BLaER1 treated with 17β-estradiol and CSF1 and Interleukin-3, amounts not matched to agents 10 nM and 100 nM (cell line): ENCODE data around the gene ELMO1.

Source experiments
- H3K27ac ChIP-seq, 11 experiments: shearing (Covaris generic); formaldehyde crosslinking; 2 replicates each; pipeline ENCODE4 v1.8.1; 2022
- H3K27me3 ChIP-seq, 11 experiments: shearing (Covaris generic); formaldehyde crosslinking; 2 replicates each; pipeline ENCODE4 v1.8.1; 2022
- H3K36me3 ChIP-seq, 11 experiments: shearing (Covaris generic); formaldehyde crosslinking; 2 replicates each; pipeline ENCODE4 v1.8.1; 2022
- H3K4me1 ChIP-seq, 10 experiments: shearing (Covaris generic); formaldehyde crosslinking; 2 replicates each; pipeline ENCODE4 v1.8.1; 2022
- H3K4me2 ChIP-seq, 11 experiments: shearing (Covaris generic); formaldehyde crosslinking; 2 replicates each; pipeline ENCODE4 v1.8.1; 2022
- H3K4me3 ChIP-seq, 10 experiments: shearing (Covaris generic); formaldehyde crosslinking; 2 replicates each; pipeline ENCODE4 v1.8.1; 2022
- H3K9ac ChIP-seq, 11 experiments: shearing (Covaris generic); formaldehyde crosslinking; 2 replicates each; pipeline ENCODE4 v1.8.1; 2022
- H3K9me3 ChIP-seq, 11 experiments: shearing (Covaris generic); formaldehyde crosslinking; replicated peaks in 1 of 11; 2 replicates each; pipeline ENCODE4 v1.8.1; 2022
- H4K20me1 ChIP-seq, 11 experiments: shearing (Covaris generic); formaldehyde crosslinking; 2 replicates each; pipeline ENCODE4 v1.8.1; 2022
- Cebpa-rat ChIP-seq, 11 experiments: shearing (Covaris generic); IDR thresholded peaks; 2 replicates each; pipeline ENCODE4 v1.8.1; 2022

ELMO1 gene

DNA sequence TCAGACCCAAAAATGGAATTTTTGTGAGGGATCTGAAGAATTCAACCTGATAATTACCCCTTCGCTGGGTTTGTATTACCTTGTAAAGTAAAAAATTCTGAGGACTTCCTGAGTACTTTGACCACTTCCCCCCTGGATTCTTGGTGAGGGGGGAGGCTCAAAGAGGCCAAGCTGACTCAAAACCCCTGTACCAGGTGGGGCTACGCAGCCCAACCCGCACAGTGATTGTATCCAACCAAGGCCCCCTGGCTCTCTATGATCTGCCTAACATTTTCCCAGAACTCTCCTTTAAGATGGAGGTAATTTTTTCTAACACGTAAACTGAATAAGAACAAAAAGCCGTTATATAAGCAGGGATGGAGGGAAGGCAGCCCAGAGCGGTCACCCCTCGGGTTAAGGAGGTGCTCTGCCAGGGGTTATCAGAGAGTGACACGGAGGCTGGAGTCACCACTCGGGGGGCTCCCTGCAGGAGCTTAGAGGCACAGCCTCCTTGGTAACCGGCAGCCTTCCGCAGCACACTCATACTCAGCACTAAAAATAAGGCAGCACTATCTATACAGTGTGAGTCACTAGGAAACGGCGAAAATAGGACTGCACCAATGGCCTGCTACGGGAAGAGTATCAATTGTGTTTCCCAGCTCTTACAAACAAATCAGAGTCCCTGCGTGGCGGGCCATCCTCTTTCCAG, 255.4 kb downstream of the ELMO1 start:
- Histone ChIP-seq H3K4me3 (no peak overlapping the region), H4K20me1 (peaks cover 0 to 1% (median 0%) of the 10 kb centered on the region in 11 experiments; a peak in 2 of 22 replicates), H3K9me3 (no peaks in the 10 kb centered on the region), H3K4me2 (no peak overlapping the region), H3K36me3 (peaks cover 12 to 63% (median 27%) of the 10 kb centered on the region in 11 experiments; a peak in 20 of 22 replicates), H3K27me3 (no peaks in the 10 kb centered on the region), H3K9ac (no peak overlapping the region), H3K4me1 (0 out of 20 replicates have a peak, but pooled peaks cover 0 to 5% (median 0%) of the 10 kb centered on the region in 10 experiments), H3K27ac (no peak overlapping the region)
- TF ChIP-seq Cebpa-rat (IDR thresholded peaks at IDR 0.05), result no peak

DNA sequence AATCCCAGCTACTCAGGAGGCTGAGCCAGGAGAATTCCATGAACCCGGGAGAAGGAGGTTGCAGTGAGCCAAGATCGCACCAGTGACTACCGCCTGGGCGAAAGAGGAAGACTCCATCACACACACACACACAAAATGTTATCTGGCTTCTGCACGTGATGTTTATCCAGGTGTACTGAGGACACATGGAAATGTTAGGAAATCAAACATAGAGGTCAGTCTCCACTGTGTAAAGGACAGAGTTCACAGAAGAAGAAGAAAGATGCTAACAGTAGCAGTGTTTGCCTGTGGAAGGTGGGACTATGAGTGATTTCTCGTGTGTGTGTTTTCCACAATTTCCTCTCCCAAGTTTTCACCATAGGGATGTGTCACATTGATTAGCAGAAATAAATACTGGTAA, 256.9 kb downstream of the ELMO1 start:
- H3K4me1 ChIP-seq, result peaks cover 0 to 5% (median 0%) of the 10 kb centered on the region in 10 experiments; a peak in 2 of 20 replicates
- no peak overlapping the region for H3K4me3 ChIP-seq
- no peak for TF ChIP-seq Cebpa-rat (IDR thresholded peaks at IDR 0.05)
- H3K36me3 ChIP-seq, result peaks cover 2 to 52% (median 23%) of the 10 kb centered on the region in 11 experiments; a peak in 20 of 22 replicates
- no peaks in the 10 kb centered on the region for H3K27me3 ChIP-seq
- no peaks in the 10 kb centered on the region; a peak in 2 of 22 replicates for H4K20me1 ChIP-seq
- no peak overlapping the region for H3K27ac ChIP-seq
- no peak overlapping the region for H3K9ac ChIP-seq
- no peak overlapping the region for H3K4me2 ChIP-seq
- H3K9me3 ChIP-seq, result 0 out of 22 replicates have a peak, but pooled peaks cover 0 to 4% (median 0%) of the 10 kb centered on the region in 11 experiments

DNA sequence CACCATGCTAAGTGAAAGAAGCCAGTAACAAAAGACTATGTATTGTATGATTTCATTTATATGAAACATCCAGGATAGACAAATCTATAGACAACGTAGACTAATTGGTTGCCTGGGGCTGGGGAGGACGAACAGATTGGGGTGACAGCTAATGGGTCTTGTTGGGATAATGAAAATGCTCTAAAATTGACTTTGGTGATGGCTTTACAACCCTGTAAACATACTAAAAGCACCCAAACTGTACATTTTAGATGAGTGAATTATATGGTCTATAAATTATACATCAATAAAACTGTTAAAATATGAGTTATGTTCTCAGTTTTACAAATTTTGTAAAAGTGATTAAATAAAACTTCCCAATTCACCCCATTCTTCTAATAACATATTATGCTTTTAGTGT, 261.5 kb downstream of the ELMO1 start:
- H3K4me1 ChIP-seq, result peaks cover 0 to 7% (median 0%) of the 10 kb centered on the region in 10 experiments; a peak in 3 of 20 replicates
- H3K27ac ChIP-seq, result no peak overlapping the region
- H3K9me3 ChIP-seq, result 0 out of 22 replicates have a peak, but pooled peaks cover 0 to 7% (median 0%) of the 10 kb centered on the region in 11 experiments
- no peak for TF ChIP-seq Cebpa-rat (IDR thresholded peaks at IDR 0.05)
- no peak overlapping the region for H3K4me3 ChIP-seq
- H3K36me3 ChIP-seq, result peaks cover 0 to 28% (median 9%) of the 10 kb centered on the region in 11 experiments; a peak in 12 of 22 replicates
- peaks cover 0 to 5% (median 0%) of the 10 kb centered on the region in 11 experiments; a peak in 1 of 22 replicates for H4K20me1 ChIP-seq
- no peak overlapping the region for H3K9ac ChIP-seq
- no peaks in the 10 kb centered on the region for H3K27me3 ChIP-seq
- no peak overlapping the region for H3K4me2 ChIP-seq

DNA sequence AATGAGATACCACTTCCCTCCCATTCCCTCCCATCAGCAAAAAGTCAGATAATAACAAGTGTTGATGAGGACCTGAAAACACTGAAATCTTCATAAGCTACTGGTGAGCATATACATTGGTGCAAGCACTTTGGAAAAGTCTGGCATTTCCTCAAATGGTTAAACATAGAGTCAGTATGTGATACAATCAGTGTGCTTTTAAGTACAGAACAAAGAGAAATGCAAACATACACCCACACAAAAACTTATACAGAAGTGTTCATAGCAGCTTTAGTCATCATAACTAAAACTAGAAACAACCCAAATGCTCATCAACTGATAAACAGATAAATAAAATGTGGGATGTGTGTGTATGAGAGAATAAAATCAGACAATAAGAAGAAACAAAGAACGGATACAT, 261.9 kb downstream of the ELMO1 start:
- H3K36me3 ChIP-seq, result peaks cover 0 to 24% (median 5%) of the 10 kb centered on the region in 11 experiments; a peak in 11 of 22 replicates
- H3K9ac ChIP-seq, result no peak overlapping the region
- no peak overlapping the region for H3K4me3 ChIP-seq
- peaks cover 0 to 7% (median 0%) of the 10 kb centered on the region in 10 experiments; a peak in 3 of 20 replicates for H3K4me1 ChIP-seq
- H3K27ac ChIP-seq, result no peak overlapping the region
- H3K9me3 ChIP-seq, result 0 out of 22 replicates have a peak, but pooled peaks cover 0 to 7% (median 0%) of the 10 kb centered on the region in 11 experiments
- no peak overlapping the region for H3K4me2 ChIP-seq
- TF ChIP-seq Cebpa-rat (IDR thresholded peaks at IDR 0.05), result no peak
- H4K20me1 ChIP-seq, result peaks cover 0 to 6% (median 0%) of the 10 kb centered on the region in 11 experiments; a peak in 1 of 22 replicates
- H3K27me3 ChIP-seq, result no peaks in the 10 kb centered on the region

DNA sequence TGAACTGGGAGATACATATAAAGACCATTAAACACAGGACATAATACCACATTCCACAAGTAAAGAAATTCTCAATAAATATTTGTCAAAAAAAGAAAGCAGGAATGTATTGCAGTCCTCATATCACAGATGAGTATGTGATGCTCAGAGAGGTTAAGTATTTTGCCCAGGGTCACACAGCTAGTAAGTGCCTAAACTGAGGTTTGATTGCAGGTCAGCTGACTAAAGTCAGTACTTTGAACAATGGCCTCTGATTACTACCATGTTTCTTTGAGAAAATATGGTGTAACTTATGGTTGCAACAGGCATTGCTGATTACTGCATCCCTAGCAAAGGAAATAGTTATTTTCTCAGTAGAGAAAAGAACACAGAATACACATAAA, 267.1 kb downstream of the ELMO1 start:
- peaks cover 0 to 31% (median 11%) of the 10 kb centered on the region in 11 experiments; a peak in 8 of 22 replicates for H3K36me3 ChIP-seq
- no peak overlapping the region for H3K4me2 ChIP-seq
- H3K4me1 ChIP-seq, result peaks cover 0 to 3% (median 0%) of the 10 kb centered on the region in 10 experiments; a peak in 3 of 20 replicates
- H4K20me1 ChIP-seq, result peaks cover 0 to 13% (median 0%) of the 10 kb centered on the region in 11 experiments; a peak in 1 of 22 replicates
- no peaks in the 10 kb centered on the region for H3K9me3 ChIP-seq
- no peak overlapping the region for H3K4me3 ChIP-seq
- no peaks in the 10 kb centered on the region for H3K27me3 ChIP-seq
- no peak overlapping the region for H3K27ac ChIP-seq
- TF ChIP-seq Cebpa-rat (IDR thresholded peaks at IDR 0.05), result no peak
- no peak overlapping the region for H3K9ac ChIP-seq

DNA sequence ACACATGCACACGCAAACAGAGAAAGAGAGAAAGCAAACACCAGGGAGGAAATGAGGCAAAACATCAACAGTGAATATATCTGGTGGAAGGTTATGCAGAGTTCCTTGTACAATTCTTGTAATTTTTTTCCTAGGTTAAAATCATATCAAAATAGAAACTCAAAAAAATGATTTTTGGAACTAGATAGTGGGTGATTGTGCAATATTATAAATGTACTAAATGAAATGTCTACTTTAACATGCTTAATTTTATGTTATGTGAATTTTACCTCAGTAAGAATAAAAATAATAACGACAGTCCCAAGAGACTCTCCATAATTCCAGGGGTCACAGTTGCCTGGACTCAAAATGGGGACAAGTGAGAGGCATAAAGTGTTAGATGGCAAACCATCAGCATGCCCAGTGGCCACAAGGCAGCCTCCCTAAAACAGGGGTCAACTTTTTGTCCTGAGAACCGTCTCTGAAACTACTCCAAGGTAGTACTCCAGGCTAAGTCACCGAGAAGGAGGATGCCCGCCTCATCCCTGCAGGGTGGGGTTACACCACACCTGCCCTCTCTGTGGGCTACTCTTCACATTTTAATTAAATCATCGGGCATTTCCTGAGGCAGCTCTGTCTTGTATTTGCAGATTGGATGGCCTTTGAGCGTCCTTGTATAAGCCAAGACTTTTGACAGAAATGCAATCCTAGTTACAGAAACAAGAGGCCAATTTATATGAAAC, 267.7 kb downstream of the ELMO1 start:
- H3K9me3 ChIP-seq, result no peaks in the 10 kb centered on the region
- H3K27me3 ChIP-seq, result no peaks in the 10 kb centered on the region
- no peak overlapping the region for H3K4me3 ChIP-seq
- peak in 3 of 11 experiments; percentile 17 to 19 (median 17); a peak in 1 of 22 replicates for TF ChIP-seq Cebpa-rat (IDR thresholded peaks at IDR 0.05)
- H3K4me1 ChIP-seq, result peaks cover 0 to 3% (median 0%) of the 10 kb centered on the region in 10 experiments; a peak in 1 of 20 replicates
- H3K4me2 ChIP-seq, result no peak overlapping the region
- peaks cover 0 to 13% (median 0%) of the 10 kb centered on the region in 11 experiments; a peak in 1 of 22 replicates for H4K20me1 ChIP-seq
- H3K27ac ChIP-seq, result no peak overlapping the region
- peaks cover 0 to 33% (median 10%) of the 10 kb centered on the region in 11 experiments; a peak in 9 of 22 replicates for H3K36me3 ChIP-seq
- H3K9ac ChIP-seq, result no peak overlapping the region

DNA sequence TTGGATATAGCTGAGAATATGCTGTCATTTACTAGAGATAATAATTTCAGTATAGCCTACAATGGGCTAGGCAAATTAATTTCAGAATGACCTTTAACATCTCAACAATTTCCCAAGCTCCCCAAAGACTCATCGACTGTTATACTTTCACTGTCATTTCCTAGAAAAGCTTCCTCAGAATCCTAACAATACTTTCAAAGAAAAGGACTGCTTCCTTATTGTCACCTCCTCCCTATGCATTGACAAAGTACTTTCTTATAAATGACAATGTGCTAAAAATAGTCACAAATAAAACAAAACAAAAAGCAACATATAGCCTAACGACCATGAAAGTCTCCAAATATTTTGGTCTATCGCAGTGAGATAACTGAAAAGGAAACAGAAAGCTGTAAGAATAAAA, 272.6 kb downstream of the ELMO1 start:
- Histone ChIP-seq H4K20me1 (0 out of 22 replicates have a peak, but pooled peaks cover 0 to under 1% (median 0%) of the 10 kb centered on the region in 11 experiments), H3K27me3 (no peaks in the 10 kb centered on the region), H3K27ac (no peak overlapping the region), H3K4me2 (no peak overlapping the region), H3K9ac (no peak overlapping the region), H3K4me3 (no peak overlapping the region), H3K36me3 (peaks cover 10 to 65% (median 32%) of the 10 kb centered on the region in 11 experiments; a peak in 19 of 22 replicates), H3K9me3 (peaks cover 0 to under 1% (median 0%) of the 10 kb centered on the region in 11 experiments; a peak in 2 of 22 replicates), H3K4me1 (no peaks in the 10 kb centered on the region)
- no peak for TF ChIP-seq Cebpa-rat (IDR thresholded peaks at IDR 0.05)

DNA sequence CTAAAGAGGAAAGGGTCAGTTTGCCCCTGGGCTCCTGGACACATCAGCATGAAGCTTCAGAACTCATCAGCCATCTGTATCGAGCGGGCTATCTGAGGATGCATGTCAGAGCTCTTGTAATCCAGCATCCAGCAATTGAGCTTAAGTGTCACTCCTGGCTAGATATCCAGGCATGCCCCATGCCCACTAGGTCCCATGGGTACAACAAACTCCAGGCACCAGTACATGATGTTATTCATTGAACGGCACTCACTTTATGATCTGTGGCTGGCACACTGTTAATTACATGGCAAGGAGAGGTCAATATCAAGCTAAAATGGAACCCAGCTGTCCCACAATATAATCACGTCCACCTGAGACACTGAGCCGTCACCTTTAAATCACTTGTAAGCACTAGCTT, 274.2 kb downstream of the ELMO1 start:
- Histone ChIP-seq H3K9ac (no peak overlapping the region), H3K27ac (no peak overlapping the region), H3K4me1 (no peaks in the 10 kb centered on the region), H3K4me2 (no peak overlapping the region), H3K9me3 (peaks cover 8 to 17% (median 13%) of the 10 kb centered on the region in 11 experiments; a peak in 21 of 22 replicates), H3K27me3 (no peaks in the 10 kb centered on the region), H4K20me1 (no peaks in the 10 kb centered on the region), H3K4me3 (no peak overlapping the region), H3K36me3 (peaks cover 26 to 71% (median 39%) of the 10 kb centered on the region in 11 experiments)
- no peak for TF ChIP-seq Cebpa-rat (IDR thresholded peaks at IDR 0.05)

DNA sequence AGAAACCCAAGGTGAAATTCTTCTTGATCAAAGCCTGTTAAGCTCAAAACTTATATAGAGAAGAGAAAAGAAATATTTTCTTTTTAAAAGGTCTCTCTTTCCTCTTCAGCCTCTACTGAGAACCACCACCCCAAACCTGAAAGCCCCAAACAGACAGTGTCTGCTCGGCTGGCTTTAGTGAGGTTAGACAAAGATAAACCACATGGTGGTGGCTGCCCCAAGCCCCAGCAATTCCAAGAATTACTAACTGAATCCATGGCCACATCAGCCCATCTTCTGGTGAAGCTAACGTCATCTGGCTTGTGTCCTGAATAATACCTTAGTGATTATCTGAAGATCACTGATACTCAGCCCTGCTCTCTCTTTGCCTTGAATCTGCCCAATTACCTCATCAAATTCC, 275.0 kb downstream of the ELMO1 start:
- no peak overlapping the region for H3K9ac ChIP-seq
- no peak overlapping the region for H3K4me3 ChIP-seq
- no peak overlapping the region for H3K4me2 ChIP-seq
- no peaks in the 10 kb centered on the region for H3K27me3 ChIP-seq
- H4K20me1 ChIP-seq, result no peaks in the 10 kb centered on the region
- H3K4me1 ChIP-seq, result no peaks in the 10 kb centered on the region
- TF ChIP-seq Cebpa-rat (IDR thresholded peaks at IDR 0.05), result no peak
- no peak overlapping the region for H3K27ac ChIP-seq
- peaks cover 29 to 68% (median 43%) of the 10 kb centered on the region in 11 experiments for H3K36me3 ChIP-seq
- peaks cover 12 to 22% (median 18%) of the 10 kb centered on the region in 11 experiments; a peak in 21 of 22 replicates for H3K9me3 ChIP-seq
